Measurements from ENCODE around the gene BACE2. TPM values are rescaled to one million over a fixed set of nuclear protein-coding genes. Genes with fewer than 3 reads are reported as not detected.

Gene BACE2
- total RNA-seq, 2 donors from 2014 or later: 9.1 to 16.7 TPM

DNA sequence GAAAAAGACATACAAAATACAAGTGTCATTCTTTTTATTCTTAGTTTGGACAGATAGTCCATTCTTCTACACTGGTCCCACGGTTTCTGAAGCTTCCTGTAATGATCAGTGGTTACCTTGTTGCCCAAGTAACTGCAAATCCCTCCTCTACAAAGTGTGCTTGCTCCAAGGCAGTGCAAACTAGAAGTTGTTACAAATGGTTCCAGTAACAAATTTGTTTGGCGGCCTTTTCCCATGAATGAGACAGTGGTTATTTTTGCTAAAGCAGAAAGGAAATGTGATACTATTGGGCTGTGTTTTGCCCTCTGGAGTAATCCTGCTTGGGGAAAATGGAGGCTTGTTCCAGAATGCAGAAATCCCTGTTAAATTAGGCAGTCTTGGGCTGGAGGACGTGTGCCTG, 8.9 kb downstream of the BACE2 start:
- WGBS, 2 experiments (ENCODE audit: insufficient coverage in 1 of 2, insufficient read length in 1 of 2): 91 to 93% methylated on average over 2 to 3 of the region's 3 CpGs
- TF ChIP-seq, protein P1, sequence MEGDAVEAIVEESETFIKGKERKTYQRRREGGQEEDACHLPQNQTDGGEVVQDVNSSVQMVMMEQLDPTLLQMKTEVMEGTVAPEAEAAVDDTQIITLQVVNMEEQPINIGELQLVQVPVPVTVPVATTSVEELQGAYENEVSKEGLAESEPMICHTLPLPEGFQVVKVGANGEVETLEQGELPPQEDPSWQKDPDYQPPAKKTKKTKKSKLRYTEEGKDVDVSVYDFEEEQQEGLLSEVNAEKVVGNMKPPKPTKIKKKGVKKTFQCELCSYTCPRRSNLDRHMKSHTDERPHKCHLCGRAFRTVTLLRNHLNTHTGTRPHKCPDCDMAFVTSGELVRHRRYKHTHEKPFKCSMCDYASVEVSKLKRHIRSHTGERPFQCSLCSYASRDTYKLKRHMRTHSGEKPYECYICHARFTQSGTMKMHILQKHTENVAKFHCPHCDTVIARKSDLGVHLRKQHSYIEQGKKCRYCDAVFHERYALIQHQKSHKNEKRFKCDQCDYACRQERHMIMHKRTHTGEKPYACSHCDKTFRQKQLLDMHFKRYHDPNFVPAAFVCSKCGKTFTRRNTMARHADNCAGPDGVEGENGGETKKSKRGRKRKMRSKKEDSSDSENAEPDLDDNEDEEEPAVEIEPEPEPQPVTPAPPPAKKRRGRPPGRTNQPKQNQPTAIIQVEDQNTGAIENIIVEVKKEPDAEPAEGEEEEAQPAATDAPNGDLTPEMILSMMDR (conservative IDR thresholded peaks at IDR 0.05): no peak
- H3K9ac ChIP-seq (ENCODE audit: extremely low read depth, low read length, poor library complexity, severe bottlenecking): no peak overlapping the region

DNA sequence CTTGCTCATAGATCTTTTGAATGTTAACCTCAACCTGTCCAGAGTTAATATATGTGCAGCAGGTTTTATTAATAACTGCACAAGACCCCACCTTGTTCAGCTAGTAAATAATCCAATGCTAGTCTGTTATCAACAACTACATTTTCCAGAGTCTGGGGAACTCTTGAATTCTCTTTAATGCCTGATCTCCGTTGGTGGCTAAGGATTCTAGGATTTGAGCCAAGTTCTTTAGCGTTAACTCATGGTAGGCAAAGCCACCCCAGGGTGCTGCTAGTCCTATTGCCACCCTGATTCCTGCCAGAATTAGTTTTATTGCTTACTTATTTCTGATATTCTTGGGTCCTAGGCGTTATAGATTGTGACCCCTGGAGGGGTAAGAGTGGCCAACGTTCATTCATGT, 12.8 kb downstream of the BACE2 start:
- H3K9me3 ChIP-seq (ENCODE audit: control insufficient read depth, low read length): peaks cover 17% of the 10 kb centered on the region
- H3K4me3 ChIP-seq (ENCODE audit: low read length): no peak overlapping the region
- H3K36me3 Mint-ChIP-seq (ENCODE audit: low read depth): no peaks in the 10 kb centered on the region
- H3K36me3 ChIP-seq (ENCODE audit: control insufficient read depth, insufficient read depth, low read length): no peaks in the 10 kb centered on the region
- H3K27me3 Mint-ChIP-seq (ENCODE audit: insufficient read depth): no peaks in the 10 kb centered on the region
- 87 to 89% methylated on average over 4 of the region's 4 CpGs for WGBS, 2 experiments (ENCODE audit: insufficient coverage in 1 of 2, insufficient read length in 1 of 2)
- no peaks in the 10 kb centered on the region for H3K4me1 ChIP-seq (ENCODE audit: control insufficient read depth, insufficient read depth, low read length)
- no peak for DNase-seq
- H3K27me3 ChIP-seq (ENCODE audit: control insufficient read depth, insufficient read depth, low read length, poor library complexity, severe bottlenecking): no peaks in the 10 kb centered on the region
- TF ChIP-seq, protein P1 (conservative IDR thresholded peaks at IDR 0.05): no peak
- no peak overlapping the region for H3K27ac ChIP-seq (ENCODE audit: low read depth, low read length)
- H3K9me3 Mint-ChIP-seq: peaks cover 19% of the 10 kb centered on the region
- no peak overlapping the region for H3K4me3 Mint-ChIP-seq
- peaks cover 8% of the 10 kb centered on the region for H3K4me1 Mint-ChIP-seq
- H3K27ac Mint-ChIP-seq: no peak overlapping the region
- H3K9ac ChIP-seq (ENCODE audit: extremely low read depth, low read length, poor library complexity, severe bottlenecking): no peak overlapping the region

More for the DNA sequence above, 8.9 kb downstream of the BACE2 start:
- Histone ChIP-seq H3K4me3 (ENCODE audit: low read length) (no peak overlapping the region), H3K36me3 (ENCODE audit: control insufficient read depth, insufficient read depth, low read length) (no peaks in the 10 kb centered on the region), H3K4me1 (ENCODE audit: control insufficient read depth, insufficient read depth, low read length) (no peaks in the 10 kb centered on the region), H3K27ac (ENCODE audit: low read depth, low read length) (no peak overlapping the region), H3K27me3 (ENCODE audit: control insufficient read depth, insufficient read depth, low read length, poor library complexity, severe bottlenecking) (no peaks in the 10 kb centered on the region), H3K9me3 (ENCODE audit: control insufficient read depth, low read length) (peaks cover 4% of the 10 kb centered on the region)
- peaks cover 7% of the 10 kb centered on the region for H3K9me3 Mint-ChIP-seq
- H3K4me1 Mint-ChIP-seq: peaks cover 8% of the 10 kb centered on the region
- H3K36me3 Mint-ChIP-seq (ENCODE audit: low read depth): no peaks in the 10 kb centered on the region
- DNase-seq: no peak
- peak overlapping the region; percentile 58 for H3K27ac Mint-ChIP-seq
- H3K4me3 Mint-ChIP-seq: no peak overlapping the region
- no peaks in the 10 kb centered on the region for H3K27me3 Mint-ChIP-seq (ENCODE audit: insufficient read depth)

DNA sequence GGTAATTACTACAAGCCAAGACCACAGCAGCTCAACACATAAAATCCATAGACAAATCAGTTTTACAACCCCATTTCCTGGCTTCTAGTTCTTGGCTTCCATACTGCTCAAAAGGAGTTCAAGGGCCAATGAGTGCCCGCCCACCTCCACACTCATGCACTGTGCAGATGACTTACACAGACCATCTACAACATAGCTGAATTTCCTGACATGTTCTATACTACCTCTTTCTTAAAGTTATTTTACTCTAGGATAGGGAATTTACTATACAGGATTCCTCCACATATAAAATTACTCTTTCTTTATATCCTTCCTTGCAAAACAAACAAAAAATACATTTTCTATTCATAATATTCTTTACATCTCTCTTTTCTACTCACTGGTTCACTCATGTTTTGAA, 14.6 kb downstream of the BACE2 start:
- Histone ChIP-seq H3K27me3 (ENCODE audit: control insufficient read depth, insufficient read depth, low read length, poor library complexity, severe bottlenecking) (no peaks in the 10 kb centered on the region), H3K4me1 (ENCODE audit: control insufficient read depth, insufficient read depth, low read length) (no peaks in the 10 kb centered on the region), H3K36me3 (ENCODE audit: control insufficient read depth, insufficient read depth, low read length) (no peaks in the 10 kb centered on the region), H3K27ac (ENCODE audit: low read depth, low read length) (no peak overlapping the region), H3K9me3 (ENCODE audit: control insufficient read depth, low read length) (peaks cover 17% of the 10 kb centered on the region), H3K9ac (ENCODE audit: extremely low read depth, low read length, poor library complexity, severe bottlenecking) (no peak overlapping the region), H3K4me3 (ENCODE audit: low read length) (no peak overlapping the region)
- 96% methylated on average over 1 of the region's 1 CpG; no CpG with 5 or more reads in 1 of the 2 experiments for WGBS, 2 experiments (ENCODE audit: insufficient coverage in 1 of 2, insufficient read length in 1 of 2)
- H3K9me3 Mint-ChIP-seq: peaks cover 19% of the 10 kb centered on the region
- TF ChIP-seq, protein P1 (conservative IDR thresholded peaks at IDR 0.05): no peak
- peaks cover 8% of the 10 kb centered on the region for H3K4me1 Mint-ChIP-seq
- no peak for DNase-seq
- H3K4me3 Mint-ChIP-seq: no peak overlapping the region
- no peaks in the 10 kb centered on the region for H3K27me3 Mint-ChIP-seq (ENCODE audit: insufficient read depth)
- no peaks in the 10 kb centered on the region for H3K36me3 Mint-ChIP-seq (ENCODE audit: low read depth)
- no peak overlapping the region for H3K27ac Mint-ChIP-seq

All from endodermal cell (in vitro differentiated cells).